Spleen (tissue), 7 donors: ENCODE measurements around the gene CACNA1C.

Experiments used
- CTCF ChIP-seq, 11 experiments: fragments of 200-600 bp in 7 of 11; fragments of 450-650 bp in 4 of 11; sonication (generic) in 4 of 11; IDR thresholded peaks in 8 of 11; conservative IDR thresholded peaks in 3 of 11; 1 replicate in 7 of 11; 2 replicates in 4 of 11; pipeline versions ENCODE4 v1.4.0 to v1.8.0; 2016 to 2021; ENCODE audit warnings: antibody characterized with exemption in 11 of 11, inconsistent platforms in 4 of 11, mild to moderate bottlenecking in 1 of 11
- POLR2AphosphoS5 ChIP-seq, 3 donors: sonication (generic); formaldehyde crosslinking; IDR thresholded peaks; one replicate each; pipeline ENCODE4 v1.5.1; 2017; ENCODE audit warnings: antibody characterized with exemption in 3 of 3
- donor health status: DM: no; HTN: no; CAD: no; lungs with moderate emphysema.
- donor health status: DM: no; HTN: no; CAD: no.
- donor health status: DM: no; HTN: no; CAD: no.

- TF ChIP-seq CTCF (IDR thresholded peaks at IDR 0.05 in 8 of 11, conservative IDR thresholded peaks at IDR 0.05 in 3 of 11) (no peak), POLR2AphosphoS5 (IDR thresholded peaks at IDR 0.05) (no peak)
These were observed 185.3 kb downstream of the CACNA1C start for GRCh38 chr12:2238111-2238510.
